NCI-H1092 (cell line): ENCODE results near the gene NFKBIB.
"Not testable (repeated sequence)": the region's sequence is repeated elsewhere in the genome, so short reads cannot be mapped to it uniquely, and the experiment has no call there.

Experiments used
- DNase-seq: peaks from one replicate; lab custom pipeline; 2025; lab: John Stamatoyannopoulos, UW

NFKBIB gene

GRCh38 chr19:38875656-38876395, 23.9 kb upstream of the NFKBIB start:
- DNase-seq = no peak

GRCh38 chr19:38877781-38878574, 21.8 kb upstream of the NFKBIB start, which contains the start of gene RINL:
RINL (minus strand) TSS chr19:38878275; CDS start chr19:38876742, 1,533 bp downstream.
- peak; percentile 60 for DNase-seq

- DNase-seq = no peak
These were observed 21.0 kb upstream of the NFKBIB start for GRCh38 chr19:38878575-38879399.

GRCh38 chr19:38879400-38879751, 20.4 kb upstream of the NFKBIB start:
- DNase-seq = no peak

- no peak for DNase-seq
These were observed 19.5 kb upstream of the NFKBIB start for GRCh38 chr19:38880076-38880881.

DNA sequence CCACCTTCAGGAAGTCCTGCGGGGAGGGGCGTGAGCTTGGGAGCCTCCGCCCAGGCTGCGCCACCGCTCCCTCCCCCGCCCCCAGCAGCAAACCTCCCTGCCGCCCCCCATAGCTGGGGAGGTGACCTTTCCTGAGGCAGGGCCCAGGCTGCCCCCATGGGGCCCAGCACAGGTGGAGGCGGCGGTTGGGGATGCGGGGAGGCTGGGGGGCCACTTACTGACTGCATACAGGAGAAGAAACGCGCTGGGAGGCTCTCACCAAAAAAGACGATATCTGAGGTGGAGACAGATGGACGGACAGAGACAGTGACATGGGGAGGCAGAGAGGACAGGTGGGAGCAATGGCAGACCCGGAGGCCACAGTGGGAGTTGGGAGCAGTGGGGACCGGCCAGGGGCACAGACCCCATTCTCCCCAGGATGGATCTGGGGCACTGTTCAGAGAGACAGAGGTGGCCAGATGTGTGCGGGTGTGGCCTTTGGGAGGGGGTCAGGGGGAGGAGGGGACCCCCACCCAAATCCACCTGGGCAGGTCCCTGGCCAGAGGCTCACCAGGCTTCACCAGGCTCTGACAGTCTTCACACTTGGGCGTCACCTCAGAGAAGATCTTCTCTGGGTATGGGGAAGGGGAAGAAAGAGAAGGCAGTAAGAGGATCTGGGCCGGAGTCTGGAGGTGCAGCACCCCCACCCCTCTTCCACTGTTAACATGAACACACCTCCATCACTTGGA, 18.7 kb upstream of the NFKBIB start:
- DNase-seq = no peak

- no peak for DNase-seq
These were observed 16.5 kb upstream of the NFKBIB start for GRCh38 chr19:38883286-38883685.

DNA sequence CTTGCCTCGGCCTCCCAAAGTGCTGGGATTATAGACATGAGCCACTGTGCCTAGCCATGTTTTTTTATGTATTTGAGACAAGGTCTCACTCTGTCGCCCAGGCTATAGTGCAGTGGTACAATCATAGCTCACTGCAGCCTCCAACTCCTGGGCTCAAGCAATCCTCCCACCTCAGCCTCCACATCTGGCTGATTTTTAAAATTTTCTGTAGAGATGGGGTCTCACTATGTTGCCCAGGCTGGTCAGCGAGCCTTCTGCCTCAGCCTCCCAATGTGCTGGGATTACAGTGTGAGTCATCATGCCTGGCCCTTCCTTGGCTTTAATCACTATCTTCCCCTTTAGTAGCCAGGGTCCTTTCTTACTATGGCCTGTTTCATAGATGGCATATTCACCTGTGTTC, 15.1 kb upstream of the NFKBIB start:
- DNase-seq = not testable (repeated sequence)

DNA sequence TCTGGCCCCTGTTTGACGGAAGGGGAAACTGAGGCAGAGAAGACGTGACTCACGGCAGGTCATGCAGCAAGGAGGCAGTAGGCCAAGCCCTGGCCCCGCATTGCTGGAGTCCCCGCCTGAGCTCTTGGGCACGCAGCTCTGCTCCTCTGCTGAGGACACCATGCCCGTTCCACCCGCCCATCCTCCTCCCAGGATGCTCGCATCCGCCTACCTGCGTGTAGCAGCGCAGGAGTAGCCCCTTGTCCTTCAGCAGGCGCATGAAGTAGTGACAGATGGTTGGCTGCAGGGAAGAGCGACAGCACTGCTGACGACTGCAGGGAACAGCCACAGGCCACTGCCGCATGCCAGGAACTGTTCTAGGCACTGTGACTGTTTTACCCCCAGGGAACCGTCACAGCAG, 10.9 kb upstream of the NFKBIB start:
- no peak for DNase-seq

GRCh38 chr19:38889803-38890202, 10.0 kb upstream of the NFKBIB start:
- no peak for DNase-seq

GRCh38 chr19:38890686-38891085, 9.1 kb upstream of the NFKBIB start:
- DNase-seq = no peak

DNA sequence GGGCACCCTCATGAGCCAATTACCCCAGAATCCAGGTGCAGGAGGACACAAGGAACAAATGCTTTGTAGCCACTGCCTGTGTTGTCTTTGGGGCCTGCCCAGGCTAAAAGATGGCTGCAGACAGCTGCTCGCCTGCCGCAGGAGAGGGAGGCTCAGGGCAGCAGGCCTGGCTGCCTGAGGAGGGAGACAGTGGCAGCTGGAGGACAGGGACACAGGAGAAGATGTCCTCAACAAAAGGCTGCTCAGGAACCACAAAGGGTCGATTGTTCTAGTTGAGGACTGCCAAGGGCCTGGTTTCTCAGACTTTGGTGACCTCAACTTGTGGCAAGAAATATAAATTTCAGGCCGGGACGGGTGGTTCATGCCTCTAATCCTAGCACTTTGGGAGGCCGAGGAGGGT, 8.0 kb upstream of the NFKBIB start:
- DNase-seq = no peak

DNA sequence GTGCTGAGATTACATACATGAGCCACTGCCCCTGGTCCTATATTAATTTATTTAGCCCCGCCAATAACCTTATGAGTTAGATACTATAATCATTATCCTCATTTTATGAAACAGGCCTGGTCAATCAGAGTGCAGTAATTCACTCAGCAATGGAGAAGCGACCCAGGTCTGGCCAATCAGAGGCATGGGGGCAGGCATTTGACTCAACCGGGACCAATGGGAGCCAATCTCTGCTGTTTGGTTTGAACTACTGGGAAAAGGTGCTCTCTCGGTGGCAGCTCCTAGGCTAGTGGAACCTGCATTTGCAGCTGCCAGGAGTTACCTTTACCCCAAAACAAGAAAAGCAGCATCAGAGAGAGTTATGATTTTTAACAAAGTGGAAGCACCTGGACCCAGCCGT, 6.9 kb upstream of the NFKBIB start:
- DNase-seq = no peak

DNA sequence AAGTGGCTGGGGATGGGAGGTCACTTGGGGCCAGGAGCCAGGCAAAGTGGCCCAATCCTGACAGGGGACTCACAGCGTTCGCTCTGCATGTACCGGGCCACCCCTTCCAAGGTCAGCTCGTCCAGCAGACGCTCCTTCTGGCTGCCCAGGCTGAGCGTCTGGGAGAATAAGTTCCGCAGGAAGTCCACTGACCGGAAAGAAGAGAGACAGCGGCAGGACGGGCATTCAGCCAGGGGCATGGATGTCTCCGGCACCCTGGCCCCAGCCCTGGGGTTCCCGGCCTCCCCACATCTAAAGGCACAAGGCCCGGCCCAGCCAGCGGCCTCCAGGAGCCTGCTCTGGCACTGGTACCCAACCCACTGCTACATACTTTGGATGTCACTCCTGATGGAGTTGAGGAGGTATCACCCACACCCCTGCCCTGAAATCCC, 6.4 kb upstream of the NFKBIB start:
- no peak for DNase-seq

GRCh38 chr19:38894968-38895367, 4.8 kb upstream of the NFKBIB start:
- no peak for DNase-seq

DNA sequence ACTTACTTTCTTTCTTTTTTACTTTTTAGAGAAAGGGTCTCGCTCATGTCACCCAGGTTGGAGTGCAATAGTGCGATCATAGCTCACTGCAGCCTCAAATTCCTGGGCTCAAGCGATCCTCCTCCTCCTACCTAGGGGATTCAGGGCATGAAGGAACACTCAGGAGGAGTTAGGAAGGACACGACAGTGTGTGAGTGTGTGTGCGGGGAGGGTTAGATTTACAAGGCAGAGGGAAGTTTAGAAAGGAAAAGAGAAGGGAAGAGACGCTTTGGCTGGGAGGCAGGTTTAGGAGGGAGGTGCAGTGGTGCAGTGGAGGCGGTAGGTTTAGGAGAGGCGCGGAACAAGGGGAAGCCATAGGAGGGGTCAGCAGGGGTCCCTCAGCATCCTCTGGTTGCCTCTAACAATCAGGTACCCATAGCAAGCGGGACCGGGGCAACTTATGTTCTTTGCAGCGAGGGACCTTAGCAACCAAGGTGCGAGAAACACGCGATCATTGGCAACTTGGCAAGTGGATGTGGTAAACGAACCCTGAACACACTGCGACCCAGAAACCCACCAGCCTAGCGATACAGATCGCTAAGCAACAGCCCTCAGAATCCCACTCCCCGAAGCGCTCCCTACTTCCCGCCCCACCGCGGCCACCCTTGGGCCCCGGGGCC, 852 bp upstream of the NFKBIB start:
- DNase-seq = no peak

DNA sequence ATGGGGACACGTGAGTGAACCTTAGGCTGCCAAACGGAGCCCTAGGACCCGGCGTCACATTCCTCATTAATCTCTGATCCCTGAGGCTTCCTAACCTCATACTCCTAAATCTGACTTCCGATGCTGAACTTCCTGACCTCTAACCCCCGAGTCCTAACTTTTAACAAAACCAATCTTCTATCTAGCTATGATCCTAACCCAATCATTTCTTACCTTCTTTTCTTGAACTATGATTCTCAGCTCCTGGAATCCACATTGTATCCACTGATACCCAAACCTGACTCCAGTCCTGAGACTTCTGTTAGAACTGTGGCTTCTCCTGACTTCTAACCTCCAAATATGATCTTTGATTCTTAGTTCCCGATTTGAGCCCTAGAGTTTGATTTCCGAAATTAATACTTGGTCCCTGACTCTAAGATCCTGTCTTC, 447 bp downstream of the NFKBIB start:
- DNase-seq = no peak

DNA sequence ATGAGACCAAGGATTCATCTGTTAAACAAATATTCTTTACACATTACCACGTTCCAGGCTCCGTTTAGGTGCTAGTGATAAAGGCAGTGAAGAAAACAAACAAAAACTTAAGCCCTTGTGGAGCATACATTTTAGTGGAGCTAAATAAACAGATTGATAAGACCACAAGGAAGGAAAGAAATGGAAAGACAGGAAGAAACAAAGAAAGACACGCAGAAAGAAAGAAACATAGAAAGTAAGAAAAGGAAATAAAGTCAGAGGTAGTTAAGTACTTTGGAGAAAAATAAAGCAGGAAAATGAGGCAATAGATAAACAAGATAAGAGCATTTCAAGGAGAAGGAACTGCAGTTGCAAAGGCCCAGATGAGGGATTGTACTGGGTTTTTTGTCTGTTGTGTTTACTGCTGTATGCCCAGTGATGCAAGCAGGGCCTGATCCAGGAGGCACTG, 998 bp downstream of the NFKBIB start:
- no peak for DNase-seq

DNA sequence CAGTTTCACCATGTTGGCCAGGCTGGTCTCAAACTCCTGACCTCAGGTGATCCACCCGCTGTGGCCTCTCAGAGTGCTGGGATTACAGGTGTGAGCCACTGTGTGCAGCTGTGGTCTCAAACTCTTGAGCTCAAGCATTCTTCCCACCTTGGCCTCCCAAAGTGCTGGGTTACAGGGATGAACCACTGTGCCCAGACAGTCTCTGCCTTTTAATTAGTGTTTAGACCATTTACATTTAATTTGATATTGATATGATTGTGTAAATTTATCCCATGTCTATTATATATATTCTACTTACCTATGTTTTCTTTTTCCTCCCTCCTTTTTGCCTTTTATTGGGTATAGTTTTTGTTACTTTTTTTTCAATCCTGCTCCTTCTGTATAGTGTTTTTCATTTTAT, 1.9 kb downstream of the NFKBIB start:
- no peak for DNase-seq
